Superior temporal gyrus (tissue), 1 donor: Measurements from ENCODE around the gene SHISA3.

Source experiments
- DNase-seq: peaks from one replicate; pipeline ENCODE4 v3.0.0-alpha.2; 2016; ENCODE audit errors: extremely low spot score

The SHISA3 gene

GRCh38 chr4:42446823-42447222, 49.5 kb downstream of the SHISA3 start:
- no peak for DNase-seq
